ENCODE results near the gene ACACA. TPM values are rescaled to one million over a fixed set of nuclear protein-coding genes. Genes with fewer than 3 reads are reported as not detected.
A peak's percentile ranks its signal among the peaks of the same experiment; 100 is the strongest.

The ACACA gene
- total and polyA plus RNA-seq, 2 experiments from 2014 or later, result 59.6 to 164 TPM

DNA sequence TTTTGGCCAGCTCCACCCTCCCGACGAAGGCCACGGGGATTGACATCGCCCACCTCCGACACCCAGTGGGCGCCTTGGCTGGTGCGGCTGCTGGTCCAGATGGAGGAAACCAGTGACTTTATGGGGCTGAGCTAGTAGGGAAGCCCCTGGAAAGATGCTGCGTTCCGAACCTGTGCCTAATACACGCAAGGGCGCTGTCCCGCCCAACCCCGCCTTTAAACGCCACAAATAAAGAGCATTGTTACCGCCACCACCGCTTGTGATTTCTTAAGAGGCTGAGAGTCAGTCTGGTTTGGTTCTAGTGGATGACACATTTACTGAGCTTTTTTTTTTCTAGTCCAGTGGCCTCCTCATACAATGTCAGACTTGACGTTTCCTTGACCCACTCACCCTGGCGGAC lies 350.0 kb downstream of the ACACA start:
- Mint-ChIP-seq H3K4me1 (peaks cover 34% of the 10 kb centered on the region), H3K9me3 (no peaks in the 10 kb centered on the region), H3K4me3 (no peak overlapping the region), H3K27ac (no peak overlapping the region), H3K27me3 (ENCODE audit: insufficient read depth, low read depth, poor library complexity) (peaks cover 13% of the 10 kb centered on the region), H3K36me3 (ENCODE audit: low read depth) (peaks cover 13% of the 10 kb centered on the region; the same call in 2 of the 3 replicates)
- Histone ChIP-seq H4K20me1 (replicated peaks; ENCODE audit: insufficient read depth) (no peaks in the 10 kb centered on the region), H3K4me3 (no peak overlapping the region), H3K27me3 (ENCODE audit: insufficient read depth) (no peaks in the 10 kb centered on the region), H3K79me2 (replicated peaks; ENCODE audit: insufficient read depth) (no peaks in the 10 kb centered on the region), H3F3A (replicated peaks; ENCODE audit: low read depth) (0 out of 2 replicates have a peak, but pooled peaks cover 13% of the 10 kb centered on the region), H3K36me3 (ENCODE audit: insufficient read depth) (no peaks in the 10 kb centered on the region; the same call in 1 of the 2 replicates), H3K4me1 (ENCODE audit: insufficient read depth) (peaks cover 23% of the 10 kb centered on the region), H3K27ac (ENCODE audit: low read depth) (peak overlapping the region; percentile 12; the same call in 1 of the 2 replicates), H2AFZ (no peak overlapping the region), H3K9me2 (ENCODE audit: insufficient read depth) (no peaks in the 10 kb centered on the region), H3K4me2 (no peak overlapping the region)
- ATAC-seq (no peak), DNase-seq (ENCODE audit: low spot score) (no peak)
- TF ChIP-seq JUNB (IDR thresholded peaks at IDR 0.05; ENCODE audit: unreplicated experiment) (no peak), ZNF462 (CRISPR knock-in tag; IDR thresholded peaks at IDR 0.05) (no peak)
- TF ChIP-seq, protein P1, sequence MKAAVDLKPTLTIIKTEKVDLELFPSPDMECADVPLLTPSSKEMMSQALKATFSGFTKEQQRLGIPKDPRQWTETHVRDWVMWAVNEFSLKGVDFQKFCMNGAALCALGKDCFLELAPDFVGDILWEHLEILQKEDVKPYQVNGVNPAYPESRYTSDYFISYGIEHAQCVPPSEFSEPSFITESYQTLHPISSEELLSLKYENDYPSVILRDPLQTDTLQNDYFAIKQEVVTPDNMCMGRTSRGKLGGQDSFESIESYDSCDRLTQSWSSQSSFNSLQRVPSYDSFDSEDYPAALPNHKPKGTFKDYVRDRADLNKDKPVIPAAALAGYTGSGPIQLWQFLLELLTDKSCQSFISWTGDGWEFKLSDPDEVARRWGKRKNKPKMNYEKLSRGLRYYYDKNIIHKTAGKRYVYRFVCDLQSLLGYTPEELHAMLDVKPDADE (IDR thresholded peaks at IDR 0.05), result no peak

GRCh38 chr17:37054894-37055293 lies 351.7 kb downstream of the ACACA start:
- Mint-ChIP-seq H3K4me3 (no peak overlapping the region), H3K9me3 (no peaks in the 10 kb centered on the region), H3K36me3 (ENCODE audit: low read depth) (peaks cover 13% of the 10 kb centered on the region; the same call in 2 of the 3 replicates), H3K27ac (no peak overlapping the region), H3K27me3 (ENCODE audit: insufficient read depth, low read depth, poor library complexity) (peaks cover 16% of the 10 kb centered on the region), H3K4me1 (peaks cover 27% of the 10 kb centered on the region)
- ATAC-seq (peak; percentile 37), DNase-seq (ENCODE audit: low spot score) (no peak)
- TF ChIP-seq POLR2AphosphoS5 (IDR thresholded peaks at IDR 0.05; ENCODE audit: low read depth) (no peak), STAT1 (IDR thresholded peaks at IDR 0.05; ENCODE audit: unreplicated experiment) (no peak), NANOG (IDR thresholded peaks at IDR 0.05; ENCODE audit: borderline replicate concordance) (no peak)
- no peaks in the 10 kb centered on the region for H3K27me3 ChIP-seq (ENCODE audit: insufficient read depth)
- no peaks in the 10 kb centered on the region for H4K20me1 ChIP-seq (replicated peaks; ENCODE audit: insufficient read depth)
- no peak overlapping the region for H3K4me2 ChIP-seq
- no peaks in the 10 kb centered on the region; the same call in 1 of the 2 replicates for H3K36me3 ChIP-seq (ENCODE audit: insufficient read depth)
- H3K27ac ChIP-seq (ENCODE audit: low read depth), result 0 out of 2 replicates have a peak overlapping the region, but pooled peaks have one; percentile 55
- no peaks in the 10 kb centered on the region for H3K9me2 ChIP-seq (ENCODE audit: insufficient read depth)
- H3K4me1 ChIP-seq (ENCODE audit: insufficient read depth), result peaks cover 10% of the 10 kb centered on the region
- H3K4me3 ChIP-seq, result no peak overlapping the region
- H3K79me2 ChIP-seq (replicated peaks; ENCODE audit: insufficient read depth), result no peaks in the 10 kb centered on the region
- H2AFZ ChIP-seq, result no peak overlapping the region
- 0 out of 2 replicates have a peak, but pooled peaks cover 17% of the 10 kb centered on the region for H3F3A ChIP-seq (replicated peaks; ENCODE audit: low read depth)

Measured in GM23338 (cell line).